ENCODE data around the gene PARN.
A peak's percentile ranks its signal among the peaks of the same experiment; 100 is the strongest.

Gene PARN

DNA sequence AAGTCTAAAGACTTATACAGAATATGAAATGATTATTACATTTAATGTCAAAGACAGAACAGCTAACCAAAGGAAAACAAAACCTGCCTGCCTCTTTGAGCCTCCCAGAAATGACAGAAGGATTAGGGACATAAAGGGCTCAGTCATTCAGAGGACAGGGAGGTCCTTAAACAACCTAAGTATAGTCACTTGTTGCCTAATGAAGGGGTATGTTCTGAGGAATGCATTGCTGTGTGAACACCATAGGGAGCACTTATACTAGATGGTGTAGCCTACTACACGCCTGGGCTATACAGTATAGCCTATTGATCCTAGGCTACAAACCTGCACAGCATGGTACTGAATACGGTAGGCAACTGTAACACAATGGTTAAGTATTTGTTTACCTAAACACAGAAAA lies 106.4 kb downstream of the PARN start:
- peak; percentile 41 to 86 for DNase-seq (ENCODE audit: low spot score in 2 of 2)
- Histone ChIP-seq H3K4me3 (no peak overlapping the region), H3K4me1 (peaks cover 34% of the 10 kb centered on the region), H3K36me3 (replicated peaks) (0 out of 2 replicates have a peak, but pooled peaks cover 2% of the 10 kb centered on the region), H3K27me3 (ENCODE audit: low read depth) (no peaks in the 10 kb centered on the region), H3K9me3 (no peaks in the 10 kb centered on the region)
- in situ Hi-C loops (cut with MboI; ENCODE audit: low sequenced_read_pairs) = loop anchor here (10.0 kb wide), 1 partner anchor 279 kb away; no protein-coding TSS in a partner anchor

DNA sequence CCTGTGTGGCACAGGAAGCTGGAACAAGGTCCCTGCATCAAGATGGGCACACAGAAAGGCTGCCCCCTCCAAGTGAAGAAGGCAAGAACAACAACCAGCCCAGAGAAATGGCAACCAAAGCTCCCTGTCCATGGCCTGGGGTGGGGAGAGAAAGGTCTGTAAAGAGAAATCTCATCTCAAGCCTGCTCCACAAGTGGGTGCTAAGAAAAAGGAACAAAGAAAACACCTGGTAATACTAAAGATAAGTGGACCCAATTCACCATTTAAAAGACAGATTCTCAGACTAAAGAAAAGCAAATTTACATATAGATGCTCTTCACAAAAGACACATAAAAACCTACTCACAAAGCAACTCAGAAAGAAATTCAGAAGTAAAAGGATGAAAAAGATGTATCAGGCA lies 107.4 kb downstream of the PARN start:
- H3K27me3 ChIP-seq (ENCODE audit: low read depth) = no peaks in the 10 kb centered on the region
- in situ Hi-C loops (cut with MboI; ENCODE audit: low sequenced_read_pairs) = loop anchor here (10.0 kb wide), 1 partner anchor 278 kb away; no protein-coding TSS in a partner anchor
- peaks cover 34% of the 10 kb centered on the region for H3K4me1 ChIP-seq
- 0 out of 2 replicates have a peak, but pooled peaks cover 2% of the 10 kb centered on the region for H3K36me3 ChIP-seq (replicated peaks)
- no peaks in the 10 kb centered on the region for H3K9me3 ChIP-seq
- peak; percentile 64 to 80 for DNase-seq (ENCODE audit: low spot score in 2 of 2)
- no peak overlapping the region for H3K4me3 ChIP-seq

DNA sequence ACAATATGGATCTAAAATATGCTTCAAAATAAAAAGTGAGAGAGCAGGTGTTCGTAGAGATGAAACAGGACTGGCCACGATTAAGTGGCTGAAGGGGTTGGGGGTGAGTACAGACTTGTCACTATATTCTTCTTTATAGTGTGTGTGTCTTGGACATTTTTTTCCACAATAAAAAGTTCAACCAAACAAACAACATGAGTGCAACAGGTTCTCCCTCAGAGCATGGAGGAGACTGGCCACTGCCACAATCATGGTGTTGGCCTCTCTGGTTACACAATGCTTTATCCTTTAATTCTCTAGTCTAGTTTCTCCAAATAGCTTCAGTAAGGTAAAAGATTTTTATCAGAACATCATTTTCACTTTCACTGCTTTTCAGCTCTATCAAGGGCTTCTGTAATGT lies 109.3 kb downstream of the PARN start:
- Histone ChIP-seq H3K27me3 (ENCODE audit: low read depth) (no peaks in the 10 kb centered on the region), H3K4me1 (peaks cover 34% of the 10 kb centered on the region), H3K36me3 (replicated peaks) (no peaks in the 10 kb centered on the region; the same call in 1 of the 2 replicates), H3K9me3 (no peaks in the 10 kb centered on the region), H3K4me3 (no peak overlapping the region)
- in situ Hi-C loops (cut with MboI; ENCODE audit: low sequenced_read_pairs) = loop anchor here (10.0 kb wide), 1 partner anchor 276 kb away; no protein-coding TSS in a partner anchor
- no peak for DNase-seq (ENCODE audit: low spot score in 2 of 2)

- in situ Hi-C loops (cut with MboI; ENCODE audit: low sequenced_read_pairs) = no loop called here
Measured at GRCh38 chr16:14514967-14515366, 115.1 kb downstream of the PARN start.

GRCh38 chr16:14513389-14514107 lies 116.5 kb downstream of the PARN start:
- H3K36me3 ChIP-seq (replicated peaks) = no peaks in the 10 kb centered on the region; the same call in 1 of the 2 replicates
- H3K9me3 ChIP-seq = no peaks in the 10 kb centered on the region
- in situ Hi-C loops (cut with MboI; ENCODE audit: low sequenced_read_pairs) = no loop called here
- H3K27me3 ChIP-seq (ENCODE audit: low read depth) = no peaks in the 10 kb centered on the region
- H3K4me3 ChIP-seq = no peak overlapping the region
- DNase-seq (ENCODE audit: low spot score in 2 of 2) = no peak
- H3K4me1 ChIP-seq = peaks cover 6% of the 10 kb centered on the region

More at GRCh38 chr16:14514967-14515366, 115.1 kb downstream of the PARN start:
- no peaks in the 10 kb centered on the region for H3K9me3 ChIP-seq
- H3K36me3 ChIP-seq (replicated peaks) = no peaks in the 10 kb centered on the region; the same call in 1 of the 2 replicates
- H3K4me3 ChIP-seq = no peak overlapping the region
- H3K4me1 ChIP-seq = peaks cover 2% of the 10 kb centered on the region
- DNase-seq (ENCODE audit: low spot score in 2 of 2) = no peak
- no peaks in the 10 kb centered on the region for H3K27me3 ChIP-seq (ENCODE audit: low read depth)

GRCh38 chr16:14511800-14512135 lies 118.3 kb downstream of the PARN start:
- DNase-seq (ENCODE audit: low spot score in 2 of 2) = no peak
- Histone ChIP-seq H3K27me3 (ENCODE audit: low read depth) (no peaks in the 10 kb centered on the region), H3K36me3 (replicated peaks) (no peaks in the 10 kb centered on the region; the same call in 1 of the 2 replicates), H3K9me3 (no peaks in the 10 kb centered on the region), H3K4me3 (no peak overlapping the region), H3K4me1 (peaks cover 6% of the 10 kb centered on the region)
- in situ Hi-C loops (cut with MboI; ENCODE audit: low sequenced_read_pairs) = no loop called here

- Histone ChIP-seq H3K36me3 (replicated peaks) (no peaks in the 10 kb centered on the region; the same call in 1 of the 2 replicates), H3K27me3 (ENCODE audit: low read depth) (no peaks in the 10 kb centered on the region), H3K4me1 (peaks cover 6% of the 10 kb centered on the region), H3K4me3 (no peak overlapping the region), H3K9me3 (no peaks in the 10 kb centered on the region)
- in situ Hi-C loops (cut with MboI; ENCODE audit: low sequenced_read_pairs) = no loop called here
- DNase-seq (ENCODE audit: low spot score in 2 of 2) = no peak
Measured at GRCh38 chr16:14510939-14511799, 118.9 kb downstream of the PARN start.

DNA sequence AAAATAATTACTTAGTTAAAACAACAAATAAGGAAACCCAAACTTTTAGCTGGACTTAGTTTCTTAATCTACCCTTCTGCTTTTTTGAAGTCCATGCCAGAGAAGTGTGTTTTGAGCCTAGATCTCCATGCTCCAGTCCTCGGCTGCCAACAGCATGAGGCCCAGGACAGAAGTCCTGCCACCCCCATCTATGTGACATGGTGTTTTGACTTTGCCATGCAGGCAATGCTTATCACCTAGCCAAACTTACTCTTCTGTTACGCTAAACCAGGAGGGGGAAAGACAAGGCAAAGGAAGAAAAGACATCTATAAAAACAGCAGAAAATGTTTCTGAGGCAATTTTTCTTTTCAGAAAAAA lies 119.5 kb downstream of the PARN start:
- Histone ChIP-seq H3K4me3 (no peak overlapping the region), H3K36me3 (replicated peaks) (no peaks in the 10 kb centered on the region), H3K4me1 (peaks cover 6% of the 10 kb centered on the region; the same call in 1 of the 2 replicates), H3K27me3 (ENCODE audit: low read depth) (no peaks in the 10 kb centered on the region), H3K9me3 (no peaks in the 10 kb centered on the region)
- DNase-seq (ENCODE audit: low spot score in 2 of 2) = no peak
- in situ Hi-C loops (cut with MboI; ENCODE audit: low sequenced_read_pairs) = no loop called here

DNA sequence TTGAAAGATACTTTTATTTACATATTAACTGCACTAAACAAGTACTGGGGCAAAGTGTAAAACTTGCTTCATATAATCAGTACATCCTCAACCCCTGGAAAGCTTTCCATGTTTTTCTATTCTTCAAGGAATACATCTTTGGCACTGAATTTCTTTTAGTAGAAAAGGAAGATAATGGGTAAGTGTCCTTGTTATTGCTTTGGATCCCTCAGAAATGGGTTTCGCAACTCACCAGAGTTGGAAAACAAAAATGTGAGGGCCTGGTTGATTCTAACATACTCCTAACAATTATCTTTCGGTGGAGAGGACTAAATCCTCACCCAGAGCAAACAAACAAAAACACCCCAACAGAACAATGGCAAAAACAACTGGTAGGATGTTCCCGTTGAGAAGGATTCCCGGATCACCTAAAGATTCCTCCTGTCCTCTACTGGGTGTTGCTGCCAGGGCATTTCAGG lies 120.4 kb downstream of the PARN start:
- DNase-seq (ENCODE audit: low spot score in 2 of 2) = no peak
- Histone ChIP-seq H3K36me3 (replicated peaks) (no peaks in the 10 kb centered on the region), H3K4me1 (peaks cover 6% of the 10 kb centered on the region; the same call in 1 of the 2 replicates), H3K9me3 (no peaks in the 10 kb centered on the region), H3K27me3 (ENCODE audit: low read depth) (no peaks in the 10 kb centered on the region), H3K4me3 (no peak overlapping the region)
- in situ Hi-C loops (cut with MboI; ENCODE audit: low sequenced_read_pairs) = no loop called here

- DNase-seq (ENCODE audit: low spot score in 2 of 2) = no peak
- H3K9me3 ChIP-seq = no peaks in the 10 kb centered on the region
- no peak overlapping the region for H3K4me3 ChIP-seq
- in situ Hi-C loops (cut with MboI; ENCODE audit: low sequenced_read_pairs) = no loop called here
- H3K4me1 ChIP-seq = peaks cover 6% of the 10 kb centered on the region; the same call in 1 of the 2 replicates
- no peaks in the 10 kb centered on the region for H3K27me3 ChIP-seq (ENCODE audit: low read depth)
- H3K36me3 ChIP-seq (replicated peaks) = no peaks in the 10 kb centered on the region
Measured at GRCh38 chr16:14509055-14509454, 121.0 kb downstream of the PARN start.

GRCh38 chr16:14505846-14506245 lies 124.2 kb downstream of the PARN start:
- H3K4me1 ChIP-seq = peaks cover 9% of the 10 kb centered on the region; the same call in 1 of the 2 replicates
- no peak for DNase-seq (ENCODE audit: low spot score in 2 of 2)

DNA sequence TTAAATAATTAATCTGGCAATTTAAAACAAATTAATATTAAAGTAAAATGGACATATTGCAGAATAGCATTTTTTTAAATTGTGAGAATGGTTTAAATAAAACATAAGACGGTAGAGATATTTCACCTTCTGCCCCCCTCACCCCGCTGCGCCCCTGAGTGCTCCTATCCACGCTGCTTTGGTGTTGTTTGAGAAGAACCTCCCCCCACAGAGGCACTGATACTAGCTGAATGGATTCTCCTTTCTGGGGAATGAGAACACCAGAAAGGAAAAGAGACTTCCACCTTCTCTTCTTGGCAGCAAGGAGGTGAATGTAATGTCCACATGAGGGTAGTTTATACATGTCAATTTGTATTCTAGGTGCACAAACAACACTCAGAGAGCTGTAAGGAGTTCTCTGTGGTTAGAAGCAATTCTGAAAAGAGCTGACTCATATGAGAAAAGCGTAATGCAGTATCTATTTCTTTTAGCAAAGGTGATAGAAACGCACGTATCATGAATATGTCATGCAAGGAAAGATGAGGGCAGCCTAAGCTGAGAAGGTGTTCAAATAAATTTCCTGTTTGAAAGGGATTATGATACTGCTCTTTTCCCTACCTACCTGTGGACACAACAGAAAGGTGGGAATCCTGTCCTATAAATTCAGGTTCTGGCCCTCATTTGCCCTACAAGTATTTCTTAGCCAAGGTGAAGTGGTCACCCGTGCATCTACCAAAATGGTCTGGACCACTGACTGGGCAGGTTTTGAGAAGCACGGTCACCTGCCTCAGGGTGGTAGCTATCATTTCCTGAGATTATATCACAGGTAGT lies 126.9 kb downstream of the PARN start:
- Histone ChIP-seq H3K27me3 (ENCODE audit: low read depth) (no peaks in the 10 kb centered on the region), H3K4me1 (peaks cover 3% of the 10 kb centered on the region; the same call in 1 of the 2 replicates), H3K4me3 (no peak overlapping the region), H3K36me3 (replicated peaks) (no peaks in the 10 kb centered on the region), H3K9me3 (no peaks in the 10 kb centered on the region)
- in situ Hi-C loops (cut with MboI; ENCODE audit: low sequenced_read_pairs) = no loop called here
- DNase-seq (ENCODE audit: low spot score in 2 of 2) = no peak

More at GRCh38 chr16:14505846-14506245, 124.2 kb downstream of the PARN start:
- H3K4me3 ChIP-seq = no peak overlapping the region
- no peaks in the 10 kb centered on the region for H3K27me3 ChIP-seq (ENCODE audit: low read depth)
- no peaks in the 10 kb centered on the region for H3K9me3 ChIP-seq
- no peaks in the 10 kb centered on the region for H3K36me3 ChIP-seq (replicated peaks)
- in situ Hi-C loops (cut with MboI; ENCODE audit: low sequenced_read_pairs) = no loop called here

GRCh38 chr16:14502256-14502875 lies 127.7 kb downstream of the PARN start:
- Histone ChIP-seq H3K27me3 (ENCODE audit: low read depth) (no peaks in the 10 kb centered on the region), H3K36me3 (replicated peaks) (no peaks in the 10 kb centered on the region)

More at GRCh38 chr16:14502256-14502875, 127.7 kb downstream of the PARN start:
- in situ Hi-C loops (cut with MboI; ENCODE audit: low sequenced_read_pairs) = no loop called here
- DNase-seq (ENCODE audit: low spot score in 2 of 2) = no peak
- H3K4me1 ChIP-seq = peaks cover 5% of the 10 kb centered on the region
- H3K4me3 ChIP-seq = no peak overlapping the region
- no peaks in the 10 kb centered on the region for H3K9me3 ChIP-seq

Measured in HAP-1 (cell line).